Ovary (tissue), 9 donors: ENCODE measurements around the gene DNAAF8. TPM values are rescaled to one million over a fixed set of nuclear protein-coding genes. Genes with fewer than 3 reads are reported as not detected.

Source experiments
- DNase-seq, 5 donors: peaks; one replicate each; pipeline ENCODE4 v3.0.0-alpha.2; 2019 to 2020
- H3K27ac ChIP-seq, 2 donors: fragments of 200-600 bp; one replicate each; pipeline versions ENCODE4 v1.5.1 to v1.8.0; 2019 to 2022
- H3K27me3 ChIP-seq: fragments of 200-600 bp; one replicate; pipeline ENCODE4 v1.8.0; 2022
- H3K36me3 ChIP-seq: fragments of 200-600 bp; sonication (generic); one replicate; pipeline ENCODE4 v1.5.1; 2019
- H3K4me1 ChIP-seq: one replicate; pipeline ENCODE4 v1.8.1; 2013; ENCODE audit warnings: mild to moderate bottlenecking, moderate library complexity; ENCODE audit not compliant: insufficient read depth
- H3K4me3 ChIP-seq: fragments of 200-600 bp; sonication (generic); one replicate; pipeline ENCODE4 v1.5.1; 2017
- H3K9me3 ChIP-seq, 2 donors: fragments of 200-600 bp in 1 of 2; sonication (generic) in 1 of 2; one replicate each; pipeline versions ENCODE4 v1.5.1 to v1.8.1; 2013 to 2019; ENCODE audit warnings: mild to moderate bottlenecking in 1 of 2, moderate library complexity in 1 of 2
- CTCF ChIP-seq, 3 donors: fragments of 450-650 bp in 2 of 3; fragments of 200-600 bp in 1 of 3; IDR thresholded peaks; one replicate each; pipeline versions ENCODE4 v1.5.1 to v1.8.0; 2016 to 2022; ENCODE audit warnings: antibody characterized with exemption in 3 of 3, mild to moderate bottlenecking in 1 of 3
- EP300 ChIP-seq: sonication (generic); formaldehyde crosslinking; IDR thresholded peaks from one replicate; pipeline ENCODE4 v1.6.1; 2017; ENCODE audit warnings: antibody characterized with exemption
- POLR2A ChIP-seq: fragments of 450-650 bp; IDR thresholded peaks from one replicate; pipeline ENCODE4 v1.6.1; 2017; ENCODE audit warnings: antibody characterized with exemption, mild to moderate bottlenecking, moderate library complexity
- WGBS, 3 donors: extraction: QIAGEN DNeasy Blood & Tissue Kit in 1 of 3; methylation state at CpG; one replicate each; pipeline versions ENCODE4 v1.1.5 to v1.1.7; 2013 to 2017; 5-methylcytosine and 5-hydroxymethylcytosine counted together
- intact Hi-C, 4 donors: fragments of 100-400 bp; cut with DNase I; formaldehyde crosslinking; loops; one replicate each; pipeline versions ENCODE4 v1.11.0 to v1.15.1; 2022 to 2023
- polyA plus RNA-seq, 2 donors: library from polyadenylated mRNA; stranded (reverse); fragments of 200-250 nt in 1 of 2; fragments of 350-450 nt in 1 of 2; fragmentation: Illumina TruSeq in 1 of 2; extraction: RNeasy Lipid Tissue Mini Kit (QIAGEN cat#74804) in 1 of 2; gene quantifications; one replicate each; pipeline ENCODE4 v1.2.3, GENCODE V29; 2013 to 2014
- total RNA-seq, 7 donors: library from RNA; depleted of rRNA in 2 of 7; stranded (reverse); fragments of >200 nt in 2 of 7; fragmentation: NEBNext Ultra II Directional in 3 of 7; extraction: Animal tissue kit (Norgen Biotek cat#: 25700) in 3 of 7; gene quantifications; one replicate each; pipeline versions ENCODE4 v1.1.0 to v1.2.4, GENCODE V29; 2016 to 2023
- donor health status: DM: no; HTN: no; CAD: no; lungs with moderate emphysema.
- donor health status: DM: no; HTN: no; CAD: no.
- donor health status: Bipolar disorder and iron deficiency.
- donor health status: DM: yes; HTN: yes; CAD: no.
- donor health status: DM: no; HTN: no; CAD: no.
- donor health status: DM: yes; HTN: yes; CAD: no.

The DNAAF8 gene
- total and polyA plus RNA-seq, 9 donors, result 0.35 to 9.1 (median 1.2) TPM

GRCh38 chr16:4775005-4775404 is 40.7 kb downstream of the DNAAF8 start:
- Histone ChIP-seq H3K9me3 (no peaks in the 10 kb centered on the region), H3K4me3 (no peak overlapping the region), H3K4me1 (no peaks in the 10 kb centered on the region), H3K27me3 (no peaks in the 10 kb centered on the region), H3K27ac (no peak overlapping the region), H3K36me3 (no peaks in the 10 kb centered on the region)
- TF ChIP-seq EP300 (no peak), POLR2A (no peak), CTCF (IDR thresholded peaks at IDR 0.05) (no peak)
- DNase-seq, result no peak
- WGBS, 3 donors, result 79 to 87% (median 84%) methylated on average over 6 to 13 of the region's 13 CpGs
- intact Hi-C loops, result no loop called here

DNA sequence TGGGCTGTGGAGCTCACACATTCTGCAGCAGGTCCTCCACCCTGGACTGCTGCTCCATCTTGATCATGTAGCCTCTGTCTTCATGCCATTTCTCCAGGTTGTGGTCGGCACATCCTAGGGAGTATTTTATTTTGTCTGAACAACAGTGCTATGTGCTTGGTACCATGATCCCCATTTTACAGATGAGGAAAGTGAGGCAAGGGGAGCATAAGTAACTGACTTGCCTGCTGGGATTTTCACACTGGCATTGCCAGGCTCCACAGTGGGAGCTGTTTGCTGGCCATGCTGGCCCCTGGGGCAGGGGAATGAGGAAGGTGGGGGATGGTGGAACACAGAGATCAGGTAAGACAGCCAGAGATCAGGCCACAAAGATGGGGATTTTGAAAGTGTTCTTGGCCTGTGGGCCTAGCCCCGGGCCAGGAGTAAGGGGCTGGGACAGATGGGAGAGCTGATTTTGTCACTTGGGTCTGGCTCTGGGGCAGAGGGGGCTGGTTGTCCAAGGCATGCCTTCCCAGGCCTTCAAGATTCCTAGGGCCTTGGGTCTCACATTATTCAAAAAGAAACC is 41.9 kb downstream of the DNAAF8 start:
- H3K27ac ChIP-seq, result no peak overlapping the region
- H3K4me1 ChIP-seq, result no peaks in the 10 kb centered on the region
- no peaks in the 10 kb centered on the region for H3K9me3 ChIP-seq
- no peak for DNase-seq
- H3K27me3 ChIP-seq, result no peaks in the 10 kb centered on the region
- TF ChIP-seq POLR2A (no peak), EP300 (no peak), CTCF (IDR thresholded peaks at IDR 0.05) (no peak)
- 84 to 89% (median 87%) methylated on average over 2 of the region's 2 CpGs for WGBS, 3 donors
- no peaks in the 10 kb centered on the region for H3K36me3 ChIP-seq
- intact Hi-C loops, result no loop called here
- H3K4me3 ChIP-seq, result no peak overlapping the region

DNA sequence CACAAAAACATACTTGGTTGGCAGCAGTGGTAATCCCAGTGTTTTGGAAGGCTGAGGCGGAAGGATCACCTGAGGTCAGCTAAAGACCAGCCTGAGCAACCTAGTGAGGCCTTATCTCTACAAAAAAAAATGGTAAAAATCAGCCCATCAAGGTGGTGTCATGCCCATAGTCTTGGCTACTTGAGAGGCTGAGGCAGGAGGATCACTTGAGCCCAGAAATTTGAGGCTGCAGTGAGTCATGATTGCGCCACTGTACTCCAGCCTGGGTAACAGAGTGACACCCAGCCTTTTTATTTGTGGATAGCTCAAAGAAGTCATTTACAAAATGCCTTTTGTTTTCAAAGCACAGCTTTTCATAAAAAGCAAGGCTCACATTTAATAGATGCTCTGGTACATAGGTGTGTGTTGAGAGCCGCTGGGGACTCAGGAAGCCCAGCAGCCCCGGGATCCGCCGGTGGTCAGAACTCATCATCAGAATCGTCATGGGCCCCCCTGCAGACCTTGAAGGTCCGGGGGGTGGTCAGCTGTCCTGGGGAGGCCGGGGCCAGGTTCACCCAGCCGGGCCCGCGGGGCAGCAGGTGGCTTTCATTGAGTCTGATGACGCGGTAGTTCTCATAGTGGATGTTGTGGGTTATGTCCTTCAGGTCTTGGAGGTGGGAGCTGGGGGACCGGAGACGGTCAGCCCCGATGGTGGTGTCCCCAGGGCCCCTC is 43.2 kb downstream of the DNAAF8 start:
- Histone ChIP-seq H3K36me3 (no peaks in the 10 kb centered on the region), H3K4me3 (no peak overlapping the region), H3K27ac (no peak overlapping the region), H3K9me3 (no peaks in the 10 kb centered on the region), H3K4me1 (no peaks in the 10 kb centered on the region), H3K27me3 (no peaks in the 10 kb centered on the region)
- TF ChIP-seq POLR2A (no peak), CTCF (IDR thresholded peaks at IDR 0.05) (no peak), EP300 (no peak)
- WGBS, 3 donors, result 78 to 82% (median 78%) methylated on average over 16 to 17 of the region's 17 CpGs
- intact Hi-C loops, result no loop called here
- no peak for DNase-seq

DNA sequence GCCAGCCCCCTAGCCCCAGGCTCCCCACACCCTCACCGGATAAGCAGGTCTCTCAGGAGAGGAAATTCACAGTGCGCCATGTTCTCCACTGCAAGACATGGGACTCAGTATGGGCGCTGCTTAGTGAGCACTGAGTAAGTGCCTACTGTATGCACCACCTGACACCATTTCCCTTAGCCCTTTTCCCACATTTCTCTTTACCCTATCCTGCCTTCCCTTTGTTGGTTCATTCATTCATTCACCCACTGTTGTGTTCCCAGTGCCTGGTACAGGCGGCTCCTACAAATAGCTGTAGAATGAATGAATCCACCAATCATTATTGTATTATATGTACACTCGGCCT is 43.7 kb downstream of the DNAAF8 start:
- no peaks in the 10 kb centered on the region for H3K4me1 ChIP-seq
- H3K36me3 ChIP-seq, result no peaks in the 10 kb centered on the region
- WGBS, 3 donors, result 83 to 89% (median 88%) methylated on average over 5 of the region's 5 CpGs
- intact Hi-C loops, result no loop called here
- no peak overlapping the region for H3K4me3 ChIP-seq
- H3K27me3 ChIP-seq, result no peaks in the 10 kb centered on the region
- no peak for TF ChIP-seq POLR2A
- TF ChIP-seq CTCF (IDR thresholded peaks at IDR 0.05), result no peak
- no peak for TF ChIP-seq EP300
- no peak overlapping the region for H3K27ac ChIP-seq
- DNase-seq, result no peak
- no peaks in the 10 kb centered on the region for H3K9me3 ChIP-seq
